SU-DHL-6 (cell line): ENCODE results near the gene SLC12A5.

ENCODE experiments used
- CTCF ChIP-seq: fragments of 200-600 bp; sonication (generic); IDR thresholded peaks from one replicate; pipeline ENCODE4 v1.5.1; 2017; ENCODE audit warnings: antibody characterized with exemption, mild to moderate bottlenecking, low read length, moderate library complexity; ENCODE audit not compliant: insufficient read depth, poor library complexity, severe bottlenecking
- EZH2phosphoT487 ChIP-seq: fragments of 200-600 bp; sonication (generic), shearing (Covaris generic); conservative IDR thresholded peaks from 2 replicates; pipeline ENCODE4 v1.6.1; 2018; ENCODE audit warnings: mild to moderate bottlenecking, antibody characterized with exemption, low read length, moderate library complexity, mixed read lengths

GRCh38 chr20:46031014-46031569 is 2.1 kb downstream of the SLC12A5 start:
- no peak for TF ChIP-seq CTCF
- TF ChIP-seq EZH2phosphoT487 = no peak
